Measurements from ENCODE around the gene XRCC1.
A peak's percentile ranks its signal among the peaks of the same experiment; 100 is the strongest.

XRCC1 gene

DNA sequence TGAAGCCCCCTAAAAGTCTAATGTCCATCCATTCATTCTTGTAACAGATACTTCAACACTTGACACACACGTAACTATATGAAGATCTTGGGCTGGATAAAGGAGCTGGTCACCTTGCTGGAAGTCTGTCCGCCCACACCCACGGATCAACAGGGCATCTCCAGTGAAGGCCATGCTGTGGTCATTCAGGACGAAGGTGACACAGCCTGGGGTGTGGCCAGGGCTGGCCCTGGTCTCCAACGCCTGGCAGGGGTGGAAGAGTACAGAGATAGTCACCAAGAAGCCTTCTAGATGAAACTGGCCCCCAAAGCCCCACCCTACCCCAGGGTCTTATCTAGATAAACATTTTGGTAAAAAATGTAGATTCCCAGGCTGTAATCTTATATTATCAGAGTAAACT, 64.0 kb downstream of the XRCC1 start:
- FAIRE-seq = no peak

DNA sequence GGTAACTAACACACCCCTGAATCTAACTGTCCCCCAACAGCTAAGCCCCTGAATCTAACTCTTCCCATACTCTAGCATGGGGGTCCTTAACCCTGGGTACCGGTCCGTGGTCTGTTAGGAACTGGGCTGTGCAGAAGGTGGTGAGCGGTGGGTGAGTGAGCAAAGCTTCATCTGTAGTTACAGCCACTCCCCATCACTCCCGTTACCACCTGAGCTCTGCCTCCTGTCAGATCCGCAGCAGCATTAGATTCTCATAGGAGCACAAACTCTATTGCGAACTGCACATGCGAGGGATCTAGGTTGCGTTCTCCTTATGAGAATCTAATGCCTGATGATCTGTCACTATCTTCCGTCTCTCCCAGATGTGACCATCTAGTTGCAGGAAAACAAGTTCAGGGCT, 64.6 kb downstream of the XRCC1 start:
- no peak for FAIRE-seq

DNA sequence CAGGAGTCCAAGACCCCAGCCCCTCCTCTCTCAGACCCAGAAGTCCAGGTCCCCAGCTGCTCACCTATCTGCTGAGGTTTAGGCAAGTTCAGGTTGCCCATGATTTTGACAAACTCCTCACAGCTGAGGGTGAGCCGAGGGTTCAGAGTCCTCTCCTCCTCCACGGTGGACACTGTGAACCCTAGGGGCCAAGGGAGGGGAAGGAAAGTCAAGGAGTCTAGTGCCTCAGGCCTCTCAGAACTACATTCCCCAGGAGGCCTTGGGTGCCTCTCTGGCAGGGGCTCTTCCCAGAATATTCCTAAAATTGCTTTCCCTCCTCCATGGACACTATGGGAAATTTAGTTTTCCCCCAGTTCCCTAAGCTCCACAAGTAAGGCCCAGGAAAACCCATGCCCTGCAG, 67.4 kb downstream of the XRCC1 start:
- peak; percentile 31 for FAIRE-seq

DNA sequence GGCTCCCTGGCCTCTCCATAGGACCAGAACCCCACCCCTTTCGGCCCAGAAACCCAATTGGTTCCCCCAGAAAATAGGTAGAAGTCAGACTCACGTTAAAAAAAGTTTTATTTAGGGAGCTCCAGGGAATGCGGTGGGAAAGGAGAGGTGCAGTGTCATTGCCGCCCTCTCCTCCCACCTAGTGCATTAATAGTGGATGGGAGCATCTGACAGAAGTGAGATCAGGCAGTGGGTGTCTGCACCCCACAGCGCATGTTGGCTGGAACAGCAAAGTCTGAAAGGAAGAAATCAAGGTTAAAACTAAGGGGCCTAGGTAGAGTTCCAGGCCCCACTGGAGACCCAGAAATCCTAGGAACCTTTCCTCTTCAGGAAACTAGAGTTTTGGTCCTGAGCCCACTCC, 68.7 kb downstream of the XRCC1 start:
- FAIRE-seq = no peak

DNA sequence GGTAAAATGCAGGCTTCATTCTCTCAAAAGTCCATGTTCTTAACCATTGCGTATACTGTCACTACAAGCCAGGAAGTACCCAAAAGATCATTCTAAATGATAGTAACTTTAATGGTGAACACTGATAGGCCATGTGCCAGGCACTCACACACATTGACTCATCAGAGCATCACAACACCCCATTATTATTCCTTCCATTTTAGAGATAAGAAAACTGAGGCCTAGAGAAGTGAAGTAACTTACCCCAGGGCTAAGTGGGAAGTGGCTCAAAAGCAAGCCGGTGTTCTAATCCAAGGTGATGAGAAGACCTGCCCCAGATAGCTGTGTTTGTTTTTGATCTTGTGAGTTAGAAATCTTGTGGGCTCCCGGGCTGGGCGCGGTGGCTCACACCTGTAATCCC, 69.4 kb downstream of the XRCC1 start:
- FAIRE-seq = no peak

DNA sequence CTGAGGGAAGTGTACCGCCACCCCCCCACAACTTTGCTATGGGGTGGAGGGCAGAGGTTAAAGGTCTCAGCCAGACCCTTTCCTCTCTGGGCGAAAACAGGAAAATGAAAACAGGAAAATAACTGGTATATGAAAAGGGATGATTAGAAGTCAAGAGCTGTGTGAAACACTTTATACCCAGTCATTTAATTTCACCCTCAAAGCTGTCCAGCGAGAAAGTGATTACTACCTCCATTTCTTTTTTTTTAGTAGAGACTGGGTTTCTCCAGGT, 70.2 kb downstream of the XRCC1 start:
- FAIRE-seq = no peak

DNA sequence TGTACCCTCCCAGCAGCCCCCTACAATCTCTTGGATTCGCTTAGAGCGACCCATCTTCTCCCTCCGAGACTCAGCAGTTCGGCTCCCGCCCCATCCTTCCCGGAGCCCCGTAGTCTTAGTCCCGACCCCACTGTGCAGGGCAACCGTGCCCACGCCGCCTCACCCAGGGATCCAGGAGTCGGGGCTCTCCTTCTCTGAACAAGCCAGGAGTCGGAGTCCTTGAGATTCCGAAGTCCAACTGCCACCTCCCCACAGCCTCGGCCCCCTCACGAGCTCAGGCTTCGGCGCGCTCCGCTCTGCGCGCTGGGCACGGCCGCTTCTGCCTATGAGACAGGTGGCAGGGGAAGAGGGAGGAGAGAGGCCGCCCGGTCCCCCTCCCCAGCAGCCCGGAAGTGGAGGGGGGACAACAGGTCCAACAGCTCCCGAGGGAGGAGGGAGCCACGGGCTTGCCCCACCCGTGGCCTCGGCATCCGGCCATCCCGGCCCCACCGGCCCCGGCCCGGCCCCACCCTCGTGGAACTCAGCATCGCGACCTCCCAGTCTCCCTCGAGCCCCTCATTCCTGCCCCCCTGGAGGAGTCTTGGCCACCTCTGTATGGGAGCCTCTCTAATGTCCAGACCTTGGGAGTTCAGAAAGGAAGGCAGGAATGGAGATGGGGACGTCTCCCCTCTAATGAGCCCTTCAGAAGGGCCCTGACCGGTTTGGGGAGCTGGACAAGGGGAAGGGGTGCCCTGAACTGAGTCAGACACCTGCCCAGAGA, 70.7 kb downstream of the XRCC1 start, which contains the start of gene PHLDB3:
PHLDB3 (minus strand) TSS at position 321 of the 760 bp plus-strand sequence. CDS start 628 bp downstream, outside the sequence.
- no peak for FAIRE-seq

DNA sequence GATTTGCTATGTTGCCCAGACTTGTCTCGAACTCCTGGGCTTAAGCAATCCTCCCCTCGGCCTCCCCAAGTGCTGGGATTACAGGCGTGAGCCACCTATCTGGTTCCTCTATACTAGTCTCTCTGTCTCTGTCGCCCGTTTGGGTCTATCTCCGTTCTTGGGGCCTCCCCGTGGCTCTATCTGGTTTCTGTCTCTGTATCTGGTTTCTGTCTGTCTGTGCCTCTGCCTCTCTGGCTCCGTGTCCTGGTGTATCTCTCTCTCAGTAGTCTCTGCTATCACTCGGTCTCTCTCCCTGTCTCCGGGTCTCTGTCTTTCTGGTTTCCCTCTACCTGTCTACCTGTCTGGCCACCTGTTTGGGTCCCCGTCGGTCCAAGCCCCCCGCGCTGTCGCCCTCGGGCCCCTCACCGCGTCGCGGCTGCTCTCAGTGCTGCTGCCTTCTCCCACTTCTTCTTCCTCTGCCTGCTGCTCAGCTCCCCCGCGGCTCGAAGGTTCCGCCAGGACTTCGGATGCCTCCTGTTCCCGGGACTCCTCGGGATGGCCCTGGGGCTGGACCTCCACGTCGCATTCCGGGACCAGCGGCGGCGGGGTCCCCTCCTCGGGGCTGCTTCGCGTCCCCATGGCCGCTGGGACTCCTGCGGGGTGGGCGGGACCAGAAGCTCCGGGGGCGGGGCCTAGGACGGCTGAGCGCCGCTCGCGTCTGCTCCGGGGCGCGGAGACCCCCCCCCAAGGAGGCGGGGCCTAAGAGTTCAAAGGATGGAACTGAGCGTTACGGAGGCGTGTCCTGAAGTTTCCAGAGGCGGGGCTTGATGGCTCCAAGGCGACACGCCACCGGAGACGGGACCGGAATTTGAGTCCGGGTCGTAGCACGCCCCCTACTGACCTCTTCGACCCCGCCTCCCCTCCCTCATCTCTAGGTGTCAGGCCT, 71.6 kb downstream of the XRCC1 start:
- peak; percentile 96 for FAIRE-seq

DNA sequence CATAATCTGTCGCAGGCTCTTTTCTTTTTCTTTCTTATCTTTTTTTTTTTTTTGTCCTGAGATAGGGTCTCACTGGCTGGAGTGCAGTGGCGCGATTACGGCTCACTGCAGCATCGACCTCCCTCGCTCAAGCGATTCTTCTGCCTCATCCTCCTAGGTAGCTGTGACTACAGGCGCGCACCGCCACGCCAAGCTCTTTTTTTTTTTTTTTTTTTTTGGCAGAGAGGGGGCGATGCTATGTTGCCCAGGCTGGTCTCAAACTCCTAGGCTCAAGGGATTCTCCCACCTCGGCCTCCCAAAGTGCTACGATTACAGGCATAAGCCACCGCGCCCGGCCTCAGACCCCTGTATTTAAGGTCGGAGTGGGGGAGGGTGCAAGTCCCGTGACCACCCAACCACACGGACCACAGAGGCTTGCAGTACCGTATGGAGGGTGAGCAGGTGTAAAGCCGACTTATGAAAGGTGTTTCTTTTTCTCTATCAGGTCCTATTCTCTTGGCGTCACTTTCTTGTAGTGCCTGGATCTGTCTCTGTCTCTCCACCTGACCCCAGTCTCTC, 72.8 kb downstream of the XRCC1 start:
- no peak for FAIRE-seq

DNA sequence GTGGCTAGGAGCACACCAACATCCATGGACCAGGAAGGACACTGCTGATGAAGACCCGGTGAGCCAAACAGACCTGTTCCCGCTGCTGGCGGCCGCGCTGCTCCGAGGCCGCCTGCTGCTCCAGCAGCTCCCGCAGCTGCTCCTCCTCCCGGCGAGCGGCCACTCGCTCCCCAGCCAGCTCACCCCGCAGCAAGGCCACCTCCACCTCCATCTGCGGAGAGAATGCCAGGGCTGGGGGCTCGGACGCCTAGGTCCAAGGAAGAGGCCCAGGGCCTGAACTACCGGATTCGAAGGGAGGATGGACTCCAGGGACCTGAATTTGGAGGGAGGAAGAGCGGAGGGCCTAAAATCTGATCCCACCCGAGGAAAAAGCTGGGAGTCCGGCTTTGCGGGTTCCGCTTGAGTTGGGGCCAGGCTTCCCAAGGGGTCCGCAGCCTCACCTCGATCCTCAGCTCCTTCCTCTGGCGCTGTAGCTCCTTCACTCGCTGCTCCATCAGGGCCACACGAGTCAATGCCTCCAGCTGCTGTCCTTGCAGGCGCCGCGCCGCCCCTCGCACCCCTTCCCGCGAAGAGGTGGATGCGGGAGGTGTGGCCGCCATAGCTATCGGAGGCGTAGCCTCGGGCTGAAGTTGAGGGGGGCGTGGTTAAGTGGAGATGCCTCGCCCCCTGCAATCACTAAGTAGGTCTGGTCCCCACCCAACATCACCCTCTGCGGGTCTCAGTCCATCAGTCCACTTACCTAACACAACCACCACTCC, 73.5 kb downstream of the XRCC1 start:
- no peak for FAIRE-seq

DNA sequence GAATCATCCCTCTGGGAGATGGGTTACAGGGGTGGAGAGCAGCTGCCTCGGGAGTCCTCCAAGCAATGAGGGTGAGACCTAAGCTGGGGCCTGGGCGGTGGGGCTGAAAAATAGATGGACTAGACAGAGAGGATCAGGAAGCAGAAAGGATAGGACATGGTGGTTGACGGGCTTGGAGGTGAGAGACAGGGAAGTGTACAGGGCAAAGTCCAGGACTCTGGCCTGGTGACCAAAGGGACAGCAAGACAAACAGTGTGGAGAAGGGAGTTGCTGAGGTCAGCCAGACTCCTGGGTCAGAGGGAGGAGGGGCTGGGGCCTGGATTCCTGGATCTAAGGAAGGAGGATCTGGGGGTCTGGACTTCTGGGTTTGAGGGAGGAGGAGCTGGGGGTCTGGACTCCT, 76.3 kb downstream of the XRCC1 start:
- no peak for FAIRE-seq

DNA sequence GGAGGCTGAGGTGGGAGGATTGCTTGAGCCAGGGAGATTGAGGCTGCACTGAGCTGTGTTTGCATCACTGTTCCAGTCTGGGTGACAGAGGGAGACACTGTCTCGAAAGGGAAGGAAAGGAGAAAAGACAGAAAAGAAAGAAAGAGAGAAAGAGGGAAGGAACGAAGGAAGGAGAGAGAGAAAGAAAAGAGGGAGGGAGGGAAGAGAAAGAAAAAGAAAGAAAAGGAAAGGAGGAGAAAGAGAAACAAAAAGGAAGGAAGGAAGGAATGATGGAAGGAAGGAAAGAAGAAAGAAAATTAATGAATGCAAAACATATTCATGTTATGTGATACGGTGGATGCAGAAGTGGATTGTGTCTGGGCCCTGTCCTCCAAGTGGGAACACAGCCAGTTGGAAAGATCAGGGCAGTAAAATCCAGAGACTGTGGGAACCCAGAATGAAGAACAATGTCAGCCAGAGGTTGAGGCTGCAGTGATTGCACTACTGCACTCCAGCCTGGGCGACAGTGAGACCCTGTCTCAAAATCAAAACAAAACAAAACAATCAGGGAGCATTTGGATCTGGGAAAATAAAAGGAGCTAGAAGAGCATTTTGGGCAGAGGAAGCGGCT, 77.0 kb downstream of the XRCC1 start:
- no peak for FAIRE-seq

DNA sequence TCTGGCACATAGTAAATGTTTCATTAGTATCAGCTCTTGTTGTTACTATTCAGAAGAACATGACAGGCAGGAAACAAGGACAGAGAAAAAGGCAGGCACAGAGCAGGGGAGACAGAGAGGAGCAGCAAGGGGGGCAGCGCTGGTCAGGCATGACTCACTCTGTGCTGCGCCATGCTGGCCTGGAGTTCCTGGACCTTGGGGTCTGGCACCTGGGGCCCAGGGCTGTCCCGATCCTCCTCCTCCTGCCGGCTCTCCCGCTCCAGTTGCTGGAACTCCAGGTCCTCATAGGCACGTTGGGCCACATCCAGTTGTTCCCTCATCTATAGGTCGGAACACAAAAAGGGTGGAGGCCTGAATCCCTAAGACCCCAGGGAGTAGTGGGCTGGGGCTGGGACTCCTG, 78.4 kb downstream of the XRCC1 start:
- FAIRE-seq = no peak

DNA sequence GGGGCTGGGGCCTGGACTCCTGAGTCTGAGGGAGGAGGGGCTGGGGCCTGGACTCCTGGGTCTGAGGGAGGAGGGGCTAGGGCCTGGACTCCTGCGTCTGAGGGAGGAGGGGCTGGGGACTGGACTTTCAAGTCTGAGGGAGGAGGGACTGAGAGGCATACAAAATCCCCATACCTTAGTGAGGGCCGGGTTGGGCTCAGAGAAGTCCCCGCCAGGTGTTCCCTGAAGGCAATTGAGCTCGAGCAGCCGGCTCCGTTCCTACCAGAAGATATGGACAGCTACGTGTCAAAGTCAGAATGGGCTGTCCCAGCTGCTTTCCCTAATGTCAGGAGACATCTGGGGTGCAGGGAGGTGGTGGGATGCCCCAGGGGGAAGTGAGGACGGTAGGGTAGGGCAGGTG, 80.2 kb downstream of the XRCC1 start:
- FAIRE-seq = no peak
